Nephron progenitor cell (in vitro differentiated cells): ENCODE results near the gene TTLL8.

Experiments
- DNase-seq: peaks from one replicate; pipeline ENCODE4 v3.0.0; 2021
- H3K27ac Mint-ChIP-seq: 2 replicates; pipeline ENCODE4 v1.8.0; 2021; ENCODE audit warnings: mild to moderate bottlenecking, moderate library complexity, mixed read lengths
- H3K27me3 Mint-ChIP-seq: 2 replicates; pipeline ENCODE4 v1.8.0; 2021; ENCODE audit warnings: mild to moderate bottlenecking, low read depth, mixed read lengths; ENCODE audit not compliant: poor library complexity
- H3K36me3 Mint-ChIP-seq: 2 replicates; pipeline ENCODE4 v1.8.0; 2021; ENCODE audit warnings: low read depth, mixed read lengths
- H3K4me1 Mint-ChIP-seq: 2 replicates; pipeline ENCODE4 v1.8.0; 2021; ENCODE audit warnings: mixed read lengths
- H3K4me3 Mint-ChIP-seq: 2 replicates; pipeline ENCODE4 v1.8.0; 2021; ENCODE audit warnings: mild to moderate bottlenecking, moderate library complexity, mixed read lengths
- H3K9me3 Mint-ChIP-seq: 2 replicates; pipeline ENCODE4 v1.8.0; 2021; ENCODE audit warnings: mild to moderate bottlenecking, moderate library complexity, mixed read lengths
- CTCF ChIP-seq: fragments of 200-600 bp; sonication (generic); IDR thresholded peaks from 2 replicates; pipeline ENCODE4 v1.5.0; 2021; ENCODE audit warnings: antibody characterized with exemption

Gene TTLL8

GRCh38 chr22:49995361-49996118 is 62.6 kb downstream of the TTLL8 start:
- DNase-seq: no peak
- Mint-ChIP-seq H3K27me3 (peaks cover 51% of the 10 kb centered on the region), H3K27ac (no peak overlapping the region), H3K4me3 (no peak overlapping the region), H3K4me1 (peaks cover 4% of the 10 kb centered on the region), H3K36me3 (peaks cover 8% of the 10 kb centered on the region), H3K9me3 (peaks cover 26% of the 10 kb centered on the region)
- TF ChIP-seq CTCF: no peak

GRCh38 chr22:49995041-49995360 is 63.1 kb downstream of the TTLL8 start:
- Mint-ChIP-seq H3K4me3 (no peak overlapping the region), H3K4me1 (peaks cover 4% of the 10 kb centered on the region), H3K9me3 (peaks cover 31% of the 10 kb centered on the region), H3K27ac (no peak overlapping the region), H3K36me3 (peaks cover 11% of the 10 kb centered on the region), H3K27me3 (peaks cover 46% of the 10 kb centered on the region)
- DNase-seq: no peak
- TF ChIP-seq CTCF: no peak

GRCh38 chr22:49994361-49995040 is 63.6 kb downstream of the TTLL8 start:
- no peak for DNase-seq
- peaks cover 35% of the 10 kb centered on the region for H3K9me3 Mint-ChIP-seq
- H3K27me3 Mint-ChIP-seq: peaks cover 42% of the 10 kb centered on the region
- H3K36me3 Mint-ChIP-seq: peaks cover 11% of the 10 kb centered on the region
- no peak for TF ChIP-seq CTCF
- peaks cover 4% of the 10 kb centered on the region for H3K4me1 Mint-ChIP-seq
- no peak overlapping the region for H3K27ac Mint-ChIP-seq
- H3K4me3 Mint-ChIP-seq: no peak overlapping the region

GRCh38 chr22:49993649-49994360 is 64.3 kb downstream of the TTLL8 start:
- Mint-ChIP-seq H3K36me3 (peaks cover 11% of the 10 kb centered on the region), H3K27ac (no peak overlapping the region), H3K4me1 (no peaks in the 10 kb centered on the region), H3K9me3 (peaks cover 42% of the 10 kb centered on the region), H3K27me3 (peaks cover 39% of the 10 kb centered on the region), H3K4me3 (no peak overlapping the region)
- no peak for TF ChIP-seq CTCF
- no peak for DNase-seq

GRCh38 chr22:49992921-49993648 is 65.0 kb downstream of the TTLL8 start:
- Mint-ChIP-seq H3K36me3 (peaks cover 16% of the 10 kb centered on the region), H3K27ac (no peak overlapping the region), H3K4me1 (no peaks in the 10 kb centered on the region), H3K4me3 (no peak overlapping the region), H3K9me3 (peaks cover 49% of the 10 kb centered on the region), H3K27me3 (peaks cover 39% of the 10 kb centered on the region)
- DNase-seq: peak; percentile 54
- TF ChIP-seq CTCF: peak; percentile 58
